Femur (tissue), 1 donor: ENCODE data around the gene PCSK4.
"Not testable (repeated sequence)": the region's sequence is repeated elsewhere in the genome, so short reads cannot be mapped to it uniquely, and the experiment has no call there.

Experiments used
- DNase-seq: peaks from one replicate; pipeline ENCODE4 v3.0.0-alpha.2; 2017

Gene PCSK4

GRCh38 chr19:1452802-1453524 lies 37.2 kb downstream of the PCSK4 start:
- DNase-seq, result no peak

GRCh38 chr19:1451916-1452801 lies 38.0 kb downstream of the PCSK4 start:
- DNase-seq, result no peak

GRCh38 chr19:1450735-1451731 lies 39.1 kb downstream of the PCSK4 start:
- no peak for DNase-seq

GRCh38 chr19:1449467-1450442 lies 40.4 kb downstream of the PCSK4 start, which contains the start of gene APC2:
Gene APC2, plus strand, starts transcription at chr19:1450121. Its CDS starts 2,881 bp downstream, at chr19:1453002.
- no peak for DNase-seq

- no peak for DNase-seq
These were observed 42.2 kb downstream of the PCSK4 start for GRCh38 chr19:1447944-1448343.

GRCh38 chr19:1447504-1447903 lies 42.6 kb downstream of the PCSK4 start:
- DNase-seq, result no peak

- DNase-seq, result no peak
These were observed 43.3 kb downstream of the PCSK4 start for GRCh38 chr19:1446713-1447481.

GRCh38 chr19:1445932-1446712 lies 44.0 kb downstream of the PCSK4 start:
- DNase-seq, result peak; percentile 62

- peak; percentile 77 for DNase-seq
These were observed 44.8 kb downstream of the PCSK4 start for GRCh38 chr19:1445185-1445931.

- no peak for DNase-seq
These were observed 48.3 kb downstream of the PCSK4 start for GRCh38 chr19:1441677-1442438.

GRCh38 chr19:1441022-1441426 lies 49.1 kb downstream of the PCSK4 start:
- no peak for DNase-seq

GRCh38 chr19:1440418-1440801 lies 49.7 kb downstream of the PCSK4 start:
- DNase-seq, result no peak

- DNase-seq, result not testable (repeated sequence)
These were observed 50.4 kb downstream of the PCSK4 start for GRCh38 chr19:1439525-1440417.

GRCh38 chr19:1438933-1439354 lies 51.2 kb downstream of the PCSK4 start:
- DNase-seq, result no peak

- peak; percentile 97 for DNase-seq
These were observed 51.9 kb downstream of the PCSK4 start, which contains the start of gene RPS15 for GRCh38 chr19:1438035-1438932. Gene RPS15, plus strand, starts transcription at chr19:1438396. Its CDS starts 30 bp downstream, at chr19:1438426.

- DNase-seq, result no peak
These were observed 52.5 kb downstream of the PCSK4 start for GRCh38 chr19:1437609-1438008.
